GM19023 (cell line): Measurements from ENCODE around the gene ZBTB40.

Experiments
- ATAC-seq: cut with Tn5 transposase; IDR thresholded peaks from one replicate; pipeline ENCODE4 v1.9.1; 2021; ENCODE audit warnings: mild to moderate bottlenecking, moderate library complexity; ENCODE audit not compliant: unreplicated experiment

The ZBTB40 gene

DNA sequence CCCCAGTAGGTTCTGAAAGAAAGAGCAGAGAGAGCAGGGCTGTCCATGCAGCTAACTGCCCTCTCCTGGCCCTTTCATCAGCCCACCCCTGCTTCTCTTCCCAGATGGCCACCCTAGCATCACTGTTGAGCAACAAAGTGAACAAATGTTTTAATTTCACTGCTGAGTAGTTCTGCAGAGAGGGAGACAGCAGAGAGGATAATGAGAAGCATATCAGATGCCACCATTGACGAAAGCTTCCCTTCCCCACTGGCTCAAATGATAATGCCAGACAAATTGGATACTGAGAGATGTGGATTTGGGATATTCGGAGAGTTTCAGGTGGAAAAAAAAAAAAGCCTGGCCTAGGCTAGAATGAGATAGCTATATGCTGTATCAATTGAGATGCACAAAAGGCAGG is 46.8 kb downstream of the ZBTB40 start:
- no peak for ATAC-seq

DNA sequence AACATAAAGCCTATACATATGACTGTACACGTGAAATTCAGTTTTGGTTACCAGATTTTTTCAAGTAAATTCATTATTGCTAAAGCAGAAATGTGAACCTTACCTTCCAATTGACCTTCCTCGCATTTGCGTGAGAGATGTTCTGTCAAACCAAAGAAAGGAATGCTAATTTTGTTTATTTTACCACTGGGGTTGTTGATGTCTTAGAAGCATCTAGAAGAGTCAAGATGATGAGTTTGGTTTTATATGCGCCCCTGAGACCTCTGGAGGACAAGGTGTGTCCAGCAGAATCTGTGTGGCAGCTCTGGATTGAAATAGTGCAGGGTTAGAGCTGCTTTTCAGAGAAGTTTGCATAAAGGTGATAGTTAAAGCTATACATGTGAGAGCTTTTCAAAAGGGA is 48.4 kb downstream of the ZBTB40 start:
- no peak for ATAC-seq

GRCh38 chr1:22500471-22500870 is 48.8 kb downstream of the ZBTB40 start:
- ATAC-seq: no peak

- ATAC-seq: no peak
Measured at GRCh38 chr1:22502202-22502601, 50.6 kb downstream of the ZBTB40 start.

GRCh38 chr1:22503721-22504410 is 52.2 kb downstream of the ZBTB40 start:
- ATAC-seq: no peak

GRCh38 chr1:22506130-22506692 is 54.6 kb downstream of the ZBTB40 start:
- no peak for ATAC-seq

- ATAC-seq: no peak
Measured at GRCh38 chr1:22507587-22507986, 55.9 kb downstream of the ZBTB40 start.

DNA sequence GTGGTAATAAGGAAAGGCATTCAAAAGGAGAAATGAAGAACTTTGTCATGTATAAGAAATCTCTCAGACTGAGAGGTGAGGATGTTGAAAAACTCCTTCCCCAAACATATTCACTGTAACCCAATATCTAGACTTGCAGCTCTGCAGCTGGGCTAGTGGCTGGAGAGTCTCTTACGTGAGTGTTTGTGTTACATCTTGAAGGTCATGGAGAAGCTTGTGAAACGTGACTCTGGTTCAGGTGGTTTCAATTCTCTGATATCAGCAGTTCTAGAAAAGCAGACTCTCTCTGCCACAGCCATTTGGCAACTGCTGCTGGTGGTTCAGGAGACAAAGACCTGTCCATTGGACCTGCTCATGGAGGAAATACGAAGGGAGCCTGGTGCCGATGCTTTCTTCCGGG is 56.7 kb downstream of the ZBTB40 start:
- no peak for ATAC-seq

GRCh38 chr1:22508991-22509390 is 57.3 kb downstream of the ZBTB40 start:
- no peak for ATAC-seq

- ATAC-seq: no peak
Measured at GRCh38 chr1:22509815-22510214, 58.2 kb downstream of the ZBTB40 start.

GRCh38 chr1:22512873-22513272 is 61.2 kb downstream of the ZBTB40 start:
- ATAC-seq: no peak

DNA sequence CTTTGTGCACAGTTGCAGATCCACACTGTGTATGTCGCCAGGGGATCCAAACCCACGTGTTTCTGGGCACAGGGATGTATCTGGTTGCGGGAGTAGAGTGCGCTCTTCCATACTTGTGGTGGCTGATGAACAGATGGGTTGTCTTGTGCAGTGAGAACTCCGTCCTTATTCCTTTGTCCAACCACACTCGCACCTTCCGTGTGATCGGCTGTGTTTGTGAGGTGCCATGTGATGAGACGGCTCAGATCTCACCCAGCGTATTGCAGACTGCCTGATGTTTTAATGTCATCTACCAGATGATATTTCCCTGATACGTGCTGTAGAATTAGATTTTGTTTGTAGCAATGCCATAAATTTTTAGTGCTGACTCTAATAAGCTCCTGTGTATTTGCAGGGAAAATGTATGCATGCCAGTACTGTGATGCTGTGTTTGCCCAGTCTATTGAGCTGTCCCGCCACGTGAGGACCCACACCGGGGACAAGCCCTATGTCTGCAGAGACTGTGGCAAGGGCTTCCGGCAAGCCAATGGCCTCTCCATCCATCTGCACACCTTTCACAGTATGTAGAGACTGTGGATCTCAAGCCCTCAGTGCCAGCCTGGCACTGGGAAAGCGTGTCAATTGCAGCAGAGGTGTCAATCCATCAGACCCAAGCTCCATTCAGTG is 65.4 kb downstream of the ZBTB40 start:
- ATAC-seq: no peak

DNA sequence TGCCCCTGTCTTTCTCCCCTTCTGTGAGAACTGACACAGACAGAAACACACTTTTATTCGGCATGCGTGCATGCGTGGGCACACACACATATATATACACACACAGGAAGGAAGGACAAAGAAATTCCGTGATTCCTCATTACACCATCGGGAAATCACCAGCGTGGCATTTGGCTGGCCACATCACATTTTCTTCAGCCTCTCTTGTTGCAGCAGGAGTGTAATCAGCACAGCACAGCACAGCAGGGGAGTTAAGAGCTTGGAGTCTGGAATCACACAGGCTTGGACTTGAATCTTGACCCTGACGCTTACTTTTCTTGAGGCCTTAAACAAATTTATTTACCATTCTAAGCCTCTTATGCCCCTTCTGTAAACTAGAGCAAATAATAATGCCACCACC is 66.3 kb downstream of the ZBTB40 start:
- no peak for ATAC-seq

DNA sequence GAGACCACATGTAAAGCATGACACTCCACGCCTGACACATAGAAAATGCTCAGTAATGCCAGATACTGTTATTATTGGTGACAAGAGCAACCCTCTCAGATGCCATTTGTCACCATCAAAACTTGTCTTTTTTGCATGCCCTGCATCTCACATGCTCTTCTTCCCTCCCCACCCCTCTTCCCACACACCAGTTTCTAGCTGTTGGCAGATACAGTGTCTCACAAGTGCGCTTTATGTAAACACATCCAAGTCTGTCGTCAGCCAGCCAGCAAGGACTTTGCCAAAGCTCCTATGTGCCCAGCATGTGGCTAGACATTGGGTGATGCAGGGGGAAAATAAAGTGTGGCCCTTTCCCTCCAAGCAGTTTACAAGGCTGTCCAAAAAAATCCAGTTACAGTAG is 66.7 kb downstream of the ZBTB40 start:
- ATAC-seq: no peak

- ATAC-seq: no peak
Measured at GRCh38 chr1:22520871-22521270, 69.2 kb downstream of the ZBTB40 start.

GRCh38 chr1:22521692-22522091 is 70.0 kb downstream of the ZBTB40 start:
- ATAC-seq: no peak

DNA sequence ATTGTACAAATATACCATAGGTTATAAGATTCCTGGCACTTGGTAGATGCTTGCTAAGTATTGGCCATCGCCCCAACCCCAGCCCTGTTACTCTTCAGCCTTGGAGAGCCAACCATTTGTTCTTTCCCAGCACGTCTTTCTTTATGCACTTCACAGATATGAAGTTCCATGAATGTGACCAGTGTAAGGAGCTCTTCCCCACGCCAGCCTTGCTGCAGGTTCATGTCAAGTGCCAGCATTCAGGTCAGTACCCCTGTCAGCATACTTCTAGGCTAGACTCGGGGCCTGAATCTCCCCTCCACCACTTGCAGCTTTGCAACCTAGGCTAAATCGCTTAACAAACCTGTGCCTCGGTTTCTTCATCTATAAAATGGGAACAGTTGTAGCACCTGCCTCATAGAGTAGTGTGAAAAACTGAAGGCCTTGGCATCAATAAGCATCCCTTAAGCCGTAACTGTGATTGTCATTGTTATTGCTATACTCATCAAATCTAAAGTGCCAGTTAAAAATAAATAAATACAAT is 70.6 kb downstream of the ZBTB40 start:
- no peak for ATAC-seq

DNA sequence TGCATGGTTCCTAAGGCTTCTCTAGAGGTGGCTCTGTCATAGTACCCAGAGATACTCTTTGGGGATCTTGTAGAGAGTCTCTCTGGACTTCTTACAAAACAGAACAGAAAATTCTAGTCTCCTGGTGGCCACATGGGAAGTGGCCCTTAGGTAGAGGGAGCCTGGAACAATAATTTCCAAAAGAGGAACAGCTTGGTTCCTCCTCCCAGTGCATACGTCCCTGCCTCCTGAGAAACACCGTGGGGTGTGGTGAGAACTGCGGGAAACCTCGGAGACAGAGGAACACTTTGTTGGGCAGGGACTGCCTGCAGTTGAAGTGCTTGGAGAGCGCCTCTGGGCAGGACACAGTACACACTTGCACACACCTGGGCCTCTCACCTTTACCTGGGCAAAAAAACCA is 72.8 kb downstream of the ZBTB40 start:
- ATAC-seq: no peak

DNA sequence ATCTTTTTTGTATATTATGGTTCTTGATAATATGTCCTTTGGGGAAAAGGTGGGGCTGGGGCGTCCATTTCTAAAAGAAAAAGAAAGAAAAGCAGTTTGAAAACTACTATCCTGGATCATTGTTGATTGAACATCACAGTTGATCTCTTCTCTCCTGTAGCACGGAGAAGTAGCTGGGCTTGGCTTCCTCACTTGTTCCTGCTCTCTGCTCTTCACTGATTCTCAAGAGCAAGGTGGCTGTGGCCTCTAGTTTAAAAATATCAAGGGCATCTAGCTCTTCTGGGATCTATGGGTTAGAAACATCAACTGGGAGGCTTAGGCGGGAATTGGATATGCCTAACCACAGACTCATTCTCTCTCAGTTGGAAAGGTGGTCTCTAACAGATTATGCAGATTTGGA is 73.6 kb downstream of the ZBTB40 start:
- no peak for ATAC-seq

DNA sequence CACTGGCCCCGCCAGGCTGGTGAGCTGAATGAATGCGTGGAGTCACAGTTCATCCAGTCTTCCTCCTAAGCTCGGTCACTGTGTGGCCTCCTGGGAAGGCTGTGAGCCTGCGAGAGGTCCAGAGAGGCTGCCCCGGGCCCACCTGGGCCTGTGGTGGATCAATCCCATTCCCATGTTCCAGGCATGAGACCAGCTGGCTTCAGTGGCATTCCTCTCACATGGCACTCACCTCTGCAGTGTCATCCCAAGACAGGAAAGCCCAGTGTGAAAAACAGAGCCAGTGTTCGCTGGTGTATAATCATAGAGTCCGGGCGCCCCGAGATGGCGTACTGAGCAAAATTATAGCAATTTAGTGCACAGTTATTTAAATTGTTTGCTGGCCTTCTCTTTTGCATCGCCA is 74.0 kb downstream of the ZBTB40 start:
- no peak for ATAC-seq

GRCh38 chr1:22526098-22526497 is 74.4 kb downstream of the ZBTB40 start:
- no peak for ATAC-seq

- no peak for ATAC-seq
Measured at GRCh38 chr1:22526677-22527076, 75.0 kb downstream of the ZBTB40 start.
